GM12873 (cell line): ENCODE measurements around the gene VSTM2L.

ENCODE experiments used
- CTCF ChIP-seq: IDR thresholded peaks from 2 replicates; pipeline ENCODE4 v1.5.1; 2012; ENCODE audit warnings: low read depth, mild to moderate bottlenecking, moderate library complexity, low read length, control low read depth; ENCODE audit not compliant: insufficient read depth; ENCODE audit errors: missing control alignments

VSTM2L gene

DNA sequence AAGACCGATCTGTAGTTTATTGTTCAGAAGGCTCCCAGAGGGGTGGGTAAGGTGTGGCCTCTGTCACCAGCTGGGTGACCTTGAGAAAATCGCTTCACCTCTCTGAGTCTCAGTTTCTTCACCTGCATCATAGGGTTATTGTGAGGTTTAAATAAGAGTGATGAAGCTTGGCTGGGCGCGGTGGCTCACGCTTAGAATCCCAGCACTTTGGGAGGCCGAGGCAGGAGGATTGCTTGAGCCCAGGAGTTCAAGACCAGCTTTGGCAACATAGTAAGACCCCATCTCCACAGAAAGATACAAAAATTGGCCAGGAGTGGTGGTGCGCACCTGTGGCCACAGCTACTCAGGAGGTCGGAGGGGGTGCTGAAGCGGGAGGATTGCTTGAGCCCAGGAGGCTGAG lies 36.0 kb downstream of the VSTM2L start:
- TF ChIP-seq CTCF: no peak

- TF ChIP-seq CTCF: no peak
Observed at GRCh38 chr20:37939701-37940560, 37.0 kb downstream of the VSTM2L start.

DNA sequence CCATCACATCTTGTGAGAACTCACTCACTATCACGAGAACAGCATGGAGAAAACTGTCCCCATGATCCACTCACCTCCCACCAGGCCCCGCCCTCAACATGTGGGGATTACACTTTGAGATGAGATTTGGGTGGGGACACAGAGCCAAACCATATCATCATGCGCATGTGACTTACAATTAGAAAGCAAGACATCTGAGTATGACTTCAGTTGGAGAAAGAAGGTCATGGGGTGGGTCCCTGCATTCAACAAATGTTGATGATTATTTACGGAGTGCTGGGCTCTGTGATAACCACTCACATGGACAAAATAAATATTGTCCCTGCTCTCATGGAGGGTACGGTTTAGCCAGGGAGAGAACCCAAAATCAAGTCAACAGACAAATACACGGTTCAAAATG lies 37.9 kb downstream of the VSTM2L start:
- TF ChIP-seq CTCF: no peak

DNA sequence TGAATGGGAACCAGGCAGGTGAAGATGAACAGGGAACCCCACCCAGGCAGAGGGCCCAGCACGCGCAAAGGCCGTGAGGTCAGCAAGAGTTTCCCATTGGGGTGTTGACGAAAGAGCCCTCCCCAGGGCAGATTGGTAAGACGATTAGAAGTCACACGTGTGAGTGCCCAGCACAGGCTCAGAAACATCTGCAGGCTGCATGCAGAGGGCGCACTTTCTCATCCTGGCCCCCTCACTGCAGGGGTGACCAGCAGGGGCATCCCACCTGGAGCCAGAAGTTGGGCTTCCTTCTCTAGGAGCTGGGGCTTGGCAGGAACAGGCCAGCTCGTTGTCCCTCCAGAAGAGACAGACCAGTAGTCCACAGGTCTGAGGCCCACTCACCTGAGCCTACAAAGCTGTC lies 38.4 kb downstream of the VSTM2L start:
- peak; percentile 25 for TF ChIP-seq CTCF

DNA sequence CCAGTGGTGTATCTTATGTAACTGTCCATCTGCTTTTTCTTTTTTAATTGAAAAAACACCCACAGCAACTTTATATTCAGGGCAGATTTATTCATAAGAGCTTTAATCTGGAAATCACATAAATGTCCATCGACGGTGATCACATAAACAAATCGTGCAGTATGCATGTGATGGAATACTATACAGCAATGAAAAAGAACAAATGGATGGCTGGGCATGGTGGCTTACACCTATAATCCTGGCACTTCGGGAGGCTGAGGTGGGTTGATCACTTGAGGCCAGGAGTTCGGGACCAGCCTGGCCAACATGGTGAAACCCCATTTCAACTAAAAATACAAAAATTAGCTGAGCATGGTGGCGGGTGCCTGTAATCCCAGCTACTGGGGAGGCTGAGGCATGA lies 39.1 kb downstream of the VSTM2L start:
- TF ChIP-seq CTCF: no peak

GRCh38 chr20:37943033-37943432 lies 40.1 kb downstream of the VSTM2L start:
- TF ChIP-seq CTCF: no peak

DNA sequence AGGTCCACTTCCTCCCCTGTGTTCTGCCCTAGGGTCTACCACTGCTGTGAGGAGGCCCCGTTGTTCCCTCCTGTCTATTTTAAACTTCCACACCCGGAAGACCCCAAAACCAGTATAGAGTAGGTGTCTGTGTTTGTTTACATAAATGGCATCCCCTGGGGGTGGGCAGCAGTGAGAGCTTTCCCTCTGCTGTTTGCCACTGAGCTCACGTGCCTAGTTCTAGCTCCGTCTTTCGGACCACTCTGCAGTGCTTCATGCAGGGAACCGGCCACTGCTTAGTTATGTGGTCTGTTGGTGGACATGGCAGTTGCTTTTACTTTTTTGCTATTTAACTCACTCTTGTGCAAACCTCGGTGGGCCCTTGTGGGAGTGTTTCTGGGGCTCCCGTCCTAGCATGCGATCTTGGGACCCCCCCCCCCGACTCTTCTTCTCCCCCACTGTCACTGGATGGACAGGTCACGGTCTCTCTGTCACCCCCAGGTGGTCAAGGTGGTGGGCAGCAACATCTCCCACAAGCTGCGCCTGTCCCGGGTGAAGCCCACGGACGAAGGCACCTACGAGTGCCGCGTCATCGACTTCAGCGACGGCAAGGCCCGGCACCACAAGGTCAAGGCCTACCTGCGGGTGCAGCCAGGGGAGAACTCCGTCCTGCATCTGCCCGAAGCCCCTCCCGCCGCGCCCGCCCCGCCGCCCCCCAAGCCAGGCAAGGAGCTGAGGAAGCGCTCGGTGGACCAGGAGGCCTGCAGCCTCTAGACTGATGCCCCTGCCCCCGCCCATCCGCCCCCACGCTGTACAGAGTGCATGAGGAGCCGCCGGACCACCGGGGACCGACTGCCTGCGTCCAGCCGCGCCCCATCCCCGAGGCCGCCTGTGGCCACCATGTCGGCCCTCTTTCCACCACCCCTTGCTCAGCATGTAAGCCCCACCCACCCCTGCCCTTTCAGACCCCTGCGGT lies 40.9 kb downstream of the VSTM2L start:
- no peak for TF ChIP-seq CTCF
